ENCODE results near the gene ADARB1.
"Not testable (repeated sequence)": the region's sequence is repeated elsewhere in the genome, so short reads cannot be mapped to it uniquely, and the experiment has no call there.

ADARB1 gene

DNA sequence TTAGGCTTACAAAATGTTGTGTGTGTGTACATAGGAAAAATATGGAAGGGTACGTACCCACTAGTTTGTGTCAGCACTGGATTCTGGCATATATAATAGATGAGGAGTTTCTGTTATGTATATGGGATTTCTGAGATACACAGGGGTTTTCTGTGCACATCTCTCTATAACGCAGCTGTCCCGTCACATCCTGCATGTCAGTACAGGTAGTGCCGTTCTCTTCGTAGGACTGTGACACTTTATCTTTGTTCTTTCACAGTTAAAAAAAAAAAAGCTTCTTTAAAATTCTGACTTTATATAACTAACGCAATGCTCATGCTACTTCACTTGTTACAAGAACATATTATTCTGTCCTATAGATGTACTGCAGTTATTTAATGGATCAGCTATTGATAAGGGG lies 42.9 kb downstream of the ADARB1 start:
- no peak for DNase-seq (ENCODE audit: low read depth)

DNA sequence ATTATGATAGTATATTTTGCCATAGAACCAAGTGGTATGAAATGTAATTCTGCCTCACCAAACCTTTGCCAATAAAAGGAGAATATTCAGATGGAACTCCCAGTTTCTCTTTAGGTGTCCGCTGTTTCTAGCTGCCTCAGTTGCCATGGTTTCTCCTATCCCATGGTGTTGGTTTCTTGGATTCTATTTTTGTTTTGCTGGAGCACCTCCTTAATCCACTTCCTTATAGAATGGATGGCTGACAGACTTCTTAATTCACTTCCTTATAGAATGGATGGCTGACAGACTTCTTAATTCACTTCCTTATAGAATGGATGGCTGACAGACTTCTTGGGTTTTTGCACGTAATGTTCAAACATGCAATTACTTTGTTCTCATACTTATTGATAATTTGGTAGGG lies 43.7 kb downstream of the ADARB1 start:
- DNase-seq (ENCODE audit: low read depth): no peak

GRCh38 chr21:45119812-45120211 lies 45.4 kb downstream of the ADARB1 start:
- DNase-seq (ENCODE audit: low read depth): no peak

DNA sequence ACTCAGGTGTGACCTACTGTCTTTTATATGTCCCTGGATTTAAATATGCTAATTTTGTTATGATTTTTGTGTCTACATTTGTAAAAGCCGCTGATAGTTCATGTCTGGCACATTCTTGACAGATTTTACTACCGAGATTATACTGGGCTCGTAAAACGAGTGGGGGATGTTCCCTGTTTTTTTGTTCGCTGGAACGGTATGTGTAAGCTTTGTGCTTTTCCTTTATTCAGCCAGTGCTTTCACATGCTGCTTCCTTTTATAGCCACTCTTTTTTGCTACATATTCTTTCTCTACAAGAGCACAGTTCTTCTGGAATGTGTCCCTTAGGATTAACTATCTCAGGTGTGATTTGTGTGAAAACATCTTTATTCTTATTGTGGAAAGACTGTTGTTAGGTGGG lies 46.6 kb downstream of the ADARB1 start:
- no peak for DNase-seq (ENCODE audit: low read depth)

DNA sequence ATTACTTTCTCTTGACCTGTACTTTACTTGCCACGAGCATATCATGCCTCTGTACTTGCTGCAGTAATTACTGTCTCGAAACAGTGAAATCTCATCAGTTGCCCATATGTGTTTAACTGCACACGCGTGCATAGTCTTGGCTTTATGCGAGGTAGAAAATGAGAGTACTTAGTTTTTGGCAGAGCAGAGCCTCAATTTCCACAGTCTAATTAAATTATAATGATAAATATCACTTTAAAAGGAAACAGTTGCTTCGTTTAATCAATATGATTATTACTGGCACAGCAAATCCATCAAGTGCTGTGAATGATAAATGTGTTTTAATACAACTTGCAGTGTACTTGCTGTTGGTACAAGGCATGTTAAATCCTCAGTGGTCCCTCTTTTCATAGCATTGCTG lies 47.6 kb downstream of the ADARB1 start:
- DNase-seq (ENCODE audit: low read depth): no peak

DNA sequence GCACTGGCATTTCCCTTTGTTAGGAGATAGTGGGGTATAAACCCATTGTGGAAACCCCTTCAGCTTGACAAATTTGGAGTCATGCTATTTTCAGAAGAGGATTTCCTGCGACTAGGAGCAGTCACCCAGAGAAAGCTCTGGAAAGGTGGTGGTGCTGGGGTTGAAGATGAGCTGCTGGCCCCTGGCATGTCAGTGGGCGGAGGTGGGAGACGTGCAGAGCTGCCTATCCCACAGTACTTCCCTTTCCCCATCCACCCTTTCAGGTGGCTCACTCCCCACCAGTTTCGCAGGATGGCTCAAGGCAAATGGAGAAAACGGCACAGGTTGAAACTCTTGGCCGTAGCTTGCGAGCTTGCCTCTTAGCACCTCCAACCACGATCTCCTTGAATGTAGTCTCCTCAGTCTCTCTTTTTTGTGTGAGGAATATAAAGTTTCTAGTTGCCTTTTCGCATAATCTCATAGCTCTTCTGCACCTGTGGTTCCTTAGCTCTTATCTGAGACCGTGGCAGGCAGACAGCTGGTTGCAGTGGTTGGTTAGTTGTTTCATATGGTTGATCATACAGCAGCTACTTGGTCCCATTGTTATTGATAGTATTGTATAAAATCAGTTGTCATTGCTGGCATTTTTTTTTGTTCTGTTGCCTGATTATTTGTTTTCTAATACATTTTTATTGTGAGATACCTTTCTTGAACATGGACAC lies 48.2 kb downstream of the ADARB1 start:
- no peak for DNase-seq (ENCODE audit: low read depth)

- DNase-seq (ENCODE audit: low read depth): no peak
Measured at GRCh38 chr21:45123440-45123839, 49.1 kb downstream of the ADARB1 start.

DNA sequence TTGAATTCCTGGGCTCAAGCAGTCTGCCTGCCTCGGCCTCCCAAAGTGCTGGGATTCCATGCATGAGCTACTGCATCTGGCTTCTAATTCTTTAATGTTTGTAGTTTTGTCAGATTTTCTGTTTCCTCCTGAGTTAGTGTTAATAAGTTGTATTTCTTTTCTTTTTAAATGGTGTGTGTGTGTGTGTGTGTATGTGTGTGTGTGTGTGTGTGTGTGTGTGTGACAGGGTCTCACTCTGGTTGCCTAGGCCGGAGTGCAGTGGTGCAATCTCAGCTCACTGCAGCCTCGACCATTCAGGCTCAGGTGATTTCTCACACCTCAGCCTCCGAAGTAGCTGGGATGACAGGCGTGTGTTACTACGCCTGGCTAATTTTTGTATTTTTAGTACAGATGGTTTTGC lies 50.2 kb downstream of the ADARB1 start:
- no peak for DNase-seq (ENCODE audit: low read depth)

GRCh38 chr21:45125357-45125756 lies 51.0 kb downstream of the ADARB1 start:
- DNase-seq (ENCODE audit: low read depth): no peak

DNA sequence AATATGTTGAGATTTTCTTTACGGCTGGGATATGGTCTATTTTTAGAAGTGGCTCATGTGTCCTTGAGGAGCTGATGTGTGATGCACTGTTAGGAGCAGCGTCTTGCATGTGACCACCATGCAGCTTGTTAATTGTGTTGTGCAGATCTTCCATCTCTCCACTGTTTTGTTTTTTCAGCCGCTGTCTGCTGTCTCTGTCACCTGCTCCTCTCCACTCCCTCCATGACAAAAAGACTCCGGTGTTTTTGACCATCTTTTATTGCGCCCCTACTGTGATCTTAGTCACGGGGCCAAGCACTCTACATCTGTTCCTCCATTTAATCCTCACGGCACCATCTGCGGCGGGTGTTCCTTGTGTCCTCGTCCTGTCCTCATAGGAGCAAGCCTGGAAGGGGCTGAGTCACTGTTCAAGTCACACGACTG lies 51.8 kb downstream of the ADARB1 start:
- DNase-seq (ENCODE audit: low read depth): no peak

- DNase-seq (ENCODE audit: low read depth): no peak
Measured at GRCh38 chr21:45126983-45127382, 52.6 kb downstream of the ADARB1 start.

GRCh38 chr21:45127937-45128336 lies 53.6 kb downstream of the ADARB1 start:
- no peak for DNase-seq (ENCODE audit: low read depth)

DNA sequence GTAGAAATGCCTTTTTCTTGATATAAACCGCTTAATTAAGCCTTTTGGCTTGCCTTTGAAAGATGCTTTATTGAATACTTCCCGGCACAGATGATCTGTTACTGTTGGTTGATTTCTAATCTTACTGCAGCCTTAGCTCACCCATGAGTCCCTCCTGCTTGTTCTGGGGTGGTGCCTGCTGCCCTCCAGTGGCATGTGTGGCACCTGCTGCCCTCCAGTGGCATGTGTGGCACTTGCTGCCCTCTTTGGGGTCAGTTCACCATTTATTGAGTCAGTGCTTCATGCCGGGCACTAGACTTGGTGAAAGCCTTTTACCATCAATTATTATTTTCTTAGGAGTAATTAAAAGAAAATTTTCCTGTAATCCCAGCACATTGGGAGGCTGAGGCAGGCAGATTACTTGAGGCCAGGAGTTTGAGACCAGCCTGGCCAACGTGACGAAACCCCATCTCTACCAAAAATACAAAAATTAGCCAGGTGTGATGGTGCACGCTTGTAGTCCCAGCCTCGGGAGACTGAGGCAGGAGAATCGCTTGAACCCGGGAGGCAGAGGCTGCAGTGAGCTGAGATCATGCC lies 54.3 kb downstream of the ADARB1 start:
- peak; percentile 57 for DNase-seq (ENCODE audit: low read depth)

DNA sequence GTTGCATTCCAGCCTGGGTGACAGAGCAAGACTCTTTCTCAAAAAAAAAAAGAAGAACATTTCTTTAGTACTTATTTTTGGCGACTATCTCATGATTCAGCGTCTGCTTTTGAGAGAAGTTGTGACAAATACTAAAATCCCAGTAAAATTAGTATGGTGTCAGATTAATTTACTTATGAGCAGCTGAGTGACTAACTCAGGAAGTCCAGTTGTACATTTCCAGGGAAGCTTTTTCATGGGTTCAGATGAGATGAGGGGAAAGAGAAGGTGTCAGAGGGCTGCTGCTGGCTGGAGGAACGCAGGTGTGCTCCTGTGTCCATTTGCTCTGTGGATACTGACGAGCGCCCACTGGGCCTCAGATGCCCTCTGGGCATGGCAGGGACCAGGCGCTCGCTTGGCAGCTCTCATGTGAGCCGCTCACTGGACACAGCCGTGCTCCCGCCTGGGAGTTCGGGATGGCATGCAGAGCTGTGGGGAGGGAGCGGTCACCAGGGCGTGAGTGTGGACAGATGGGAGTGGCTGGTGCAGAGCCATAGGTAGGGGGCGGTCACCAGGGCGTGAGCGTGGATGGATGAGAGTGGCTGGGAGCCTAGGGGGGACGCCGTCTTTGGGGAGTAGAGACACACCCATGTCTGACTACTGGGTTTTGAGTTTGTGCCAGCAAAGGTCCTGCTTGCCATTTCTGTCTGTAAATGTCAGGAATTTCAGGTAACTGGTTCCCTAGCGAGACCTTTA lies 55.0 kb downstream of the ADARB1 start:
- no peak for DNase-seq (ENCODE audit: low read depth)

DNA sequence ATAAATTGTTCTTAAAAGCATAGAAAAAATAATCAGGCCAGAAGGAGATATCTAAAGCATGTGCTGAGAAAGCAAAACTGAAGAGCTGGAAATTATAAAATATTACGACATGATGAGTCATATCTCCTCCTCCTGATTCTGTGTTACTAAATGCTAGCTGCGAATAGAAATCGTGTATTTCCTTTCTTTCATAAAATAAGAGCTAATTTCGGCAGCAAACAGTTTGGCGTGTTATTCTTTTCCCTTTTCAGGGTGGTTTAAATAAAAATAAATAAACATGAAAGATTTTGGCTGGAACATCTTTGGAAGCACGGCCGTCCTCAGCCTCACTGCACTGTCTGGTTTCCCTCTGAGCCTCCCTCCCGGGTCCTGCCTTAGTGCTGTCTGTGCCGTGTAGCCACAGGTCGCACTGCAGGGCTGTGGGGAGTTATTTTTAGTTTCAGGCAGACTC lies 56.0 kb downstream of the ADARB1 start:
- no peak for DNase-seq (ENCODE audit: low read depth)

DNA sequence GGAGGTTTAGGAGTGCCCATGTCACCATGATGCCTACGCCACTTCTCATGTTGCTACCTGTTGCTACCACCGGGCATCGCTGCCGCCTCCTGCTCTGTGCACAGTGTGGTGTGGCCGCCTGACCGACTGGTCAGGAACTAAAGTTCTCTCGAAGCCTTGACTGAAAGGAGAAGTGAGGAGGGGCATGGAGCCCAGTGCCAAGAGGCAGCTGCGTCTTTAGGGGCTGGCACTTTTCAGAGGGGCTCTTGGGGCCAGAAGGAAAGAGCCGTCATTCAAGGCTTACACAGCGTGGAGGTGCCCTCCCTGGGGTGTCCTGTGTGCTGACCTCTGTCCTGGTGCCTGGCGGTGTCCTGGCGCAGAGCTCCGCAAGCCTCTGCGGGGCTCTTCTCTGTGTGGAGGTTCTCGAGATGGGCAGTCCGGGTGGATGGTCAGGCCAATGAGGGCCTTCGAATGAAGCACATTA lies 57.2 kb downstream of the ADARB1 start:
- DNase-seq (ENCODE audit: low read depth): no peak

DNA sequence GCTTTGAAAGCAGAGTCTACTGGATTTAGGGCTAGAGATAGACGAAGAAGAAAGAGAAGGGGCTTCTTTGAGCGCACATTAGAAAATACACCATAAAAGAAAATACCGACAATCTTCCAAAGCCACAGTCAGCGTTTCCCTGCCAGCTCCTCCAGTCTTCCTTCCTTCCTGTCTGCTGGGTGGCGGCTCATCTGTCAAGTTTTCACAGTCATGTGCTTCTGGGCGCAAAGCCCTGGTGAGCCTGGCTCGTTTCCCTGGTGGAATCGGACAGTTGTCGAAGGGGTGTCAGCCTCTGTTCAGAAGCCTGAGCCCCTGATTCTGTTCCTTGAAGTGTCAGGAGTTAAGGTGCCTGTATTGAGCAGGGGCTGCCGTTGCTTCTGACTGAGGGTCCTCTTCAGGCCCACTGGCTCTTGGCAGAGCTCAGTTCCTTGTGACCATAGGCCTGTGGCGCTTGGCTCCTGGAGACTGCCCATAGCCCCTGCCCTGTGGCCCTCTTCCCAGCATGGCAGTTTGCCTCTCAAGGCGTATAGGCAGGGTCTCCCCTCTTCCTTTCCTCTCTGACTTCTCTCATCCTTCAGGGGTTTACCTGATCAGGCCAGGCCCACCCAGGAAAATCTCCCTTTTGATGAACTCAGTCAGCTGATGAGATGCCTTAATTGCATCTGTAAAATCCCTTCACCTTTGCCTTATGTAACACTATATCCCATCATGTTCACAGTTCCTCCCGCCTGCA lies 58.6 kb downstream of the ADARB1 start:
- DNase-seq (ENCODE audit: low read depth): no peak

- not testable (repeated sequence) for DNase-seq (ENCODE audit: low read depth)
Measured at GRCh38 chr21:45133574-45134278, 59.3 kb downstream of the ADARB1 start.

- no peak for DNase-seq (ENCODE audit: low read depth)
Measured at GRCh38 chr21:45134279-45135076, 60.1 kb downstream of the ADARB1 start.

DNA sequence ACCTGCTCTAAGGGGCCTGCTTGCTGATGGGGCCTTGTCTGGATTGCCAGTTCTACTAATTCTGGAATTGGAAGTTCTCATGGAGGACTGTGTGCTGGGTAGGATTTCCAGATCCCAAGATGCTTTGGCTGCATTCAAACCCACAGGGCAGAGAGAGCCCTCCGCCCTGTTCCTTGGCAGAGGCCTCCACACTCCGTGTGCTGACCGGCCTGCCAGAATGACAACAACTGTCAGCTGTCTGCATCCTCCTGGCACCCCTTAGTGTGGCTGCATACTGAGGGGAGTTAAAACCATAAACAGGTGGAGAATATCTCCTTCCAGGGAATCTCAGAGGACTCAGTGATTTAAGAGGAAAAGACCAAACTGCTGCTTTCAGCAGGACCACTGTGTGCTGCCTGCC lies 60.7 kb downstream of the ADARB1 start:
- no peak for DNase-seq (ENCODE audit: low read depth)

GRCh38 chr21:45135868-45136267 lies 61.5 kb downstream of the ADARB1 start:
- no peak for DNase-seq (ENCODE audit: low read depth)
